ENCODE results near the gene NECAB3. TPM values are rescaled to one million over a fixed set of nuclear protein-coding genes. Genes with fewer than 3 reads are reported as not detected.

NECAB3 gene
- total RNA-seq, 2 donors from 2014 or later, result 16.9 to 29.5 TPM

DNA sequence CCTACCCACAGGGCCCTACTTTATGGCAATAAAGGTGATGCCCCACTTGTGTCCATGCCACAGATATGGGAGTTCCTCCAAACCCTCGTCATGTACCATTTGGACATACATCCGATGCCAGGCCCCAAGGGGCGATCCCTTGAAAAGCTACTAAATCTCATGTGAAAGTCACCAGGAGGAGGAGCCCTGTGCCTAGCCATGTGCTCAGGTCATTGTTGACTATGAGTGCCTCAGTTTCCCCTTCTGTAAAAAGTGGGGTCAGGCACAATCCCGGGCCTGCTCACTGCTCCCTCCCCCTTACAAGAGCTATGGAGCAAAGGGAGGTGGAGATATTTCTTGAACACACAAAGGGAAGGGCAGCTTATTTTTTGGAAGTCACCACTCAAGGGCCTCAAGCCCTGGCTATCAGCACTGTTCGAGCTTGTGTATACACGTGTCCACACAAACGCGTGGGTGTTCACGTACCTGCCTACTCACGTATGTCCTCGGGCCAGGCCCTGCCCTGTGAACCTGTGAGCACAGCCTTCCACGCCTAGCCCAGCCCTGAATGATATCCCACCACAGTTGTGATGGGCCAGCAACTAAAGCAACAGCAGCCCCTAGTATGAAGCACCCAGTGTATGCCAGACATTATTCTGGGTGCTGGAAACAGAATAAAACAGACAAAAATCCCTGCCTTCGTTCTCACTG is 5.6 kb downstream of the NECAB3 start:
- H3K9me3 Mint-ChIP-seq, result no peaks in the 10 kb centered on the region
- peak overlapping the region; percentile 78 for H3K4me3 Mint-ChIP-seq
- peaks cover 24 to 39% of the 10 kb centered on the region in 2 donors for H3K4me1 Mint-ChIP-seq (ENCODE audit: low read depth in 2 of 2)
- DNase-seq (ENCODE audit: low spot score) (no peak), ATAC-seq (no peak)
- no peaks in the 10 kb centered on the region for H3K36me3 Mint-ChIP-seq
- H3K27me3 Mint-ChIP-seq, result no peaks in the 10 kb centered on the region
- H3K27ac Mint-ChIP-seq, result peak overlapping the region in 1 of 2 donors; percentile 33

DNA sequence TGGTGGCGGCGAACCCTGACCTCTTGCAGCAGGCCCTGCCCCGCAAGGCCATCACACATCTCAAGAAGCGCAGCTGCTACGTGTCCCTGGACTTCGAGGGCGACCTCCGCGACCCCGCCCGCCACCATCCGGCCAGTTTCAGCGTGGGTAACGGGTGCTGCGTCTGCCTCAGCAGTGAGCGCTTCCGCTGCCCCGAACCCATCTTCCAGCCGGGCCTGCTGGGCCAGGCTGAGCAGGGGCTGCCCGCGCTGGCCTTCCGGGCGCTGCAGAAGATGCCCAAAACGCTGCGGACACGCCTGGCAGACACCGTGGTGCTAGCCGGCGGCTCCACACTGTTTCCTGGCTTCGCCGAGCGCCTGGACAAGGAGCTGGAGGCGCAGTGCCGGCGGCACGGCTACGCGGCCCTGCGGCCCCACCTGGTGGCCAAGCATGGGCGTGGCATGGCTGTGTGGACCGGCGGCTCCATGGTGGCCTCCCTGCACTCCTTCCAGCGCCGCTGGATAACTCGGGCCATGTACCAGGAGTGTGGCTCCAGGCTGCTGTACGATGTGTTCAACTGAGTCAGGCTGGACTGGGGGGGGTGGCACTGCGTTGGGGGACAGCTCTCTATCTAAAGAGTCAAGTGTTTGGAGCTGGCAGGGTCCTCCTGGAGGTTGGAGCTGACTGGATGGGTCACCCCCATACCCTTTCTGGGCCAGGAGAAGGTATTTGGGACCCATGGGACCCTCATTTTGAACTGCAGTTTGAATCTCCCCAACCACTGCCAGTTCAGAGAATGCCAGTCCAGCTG is 6.4 kb downstream of the NECAB3 start:
- peak overlapping the region; percentile 33 to 47 for H3K27ac Mint-ChIP-seq
- H3K4me1 Mint-ChIP-seq (ENCODE audit: low read depth in 2 of 2), result peaks cover 20 to 34% of the 10 kb centered on the region in 2 donors

GRCh38 chr20:33667245-33667675 is 7.0 kb downstream of the NECAB3 start:
- H3K36me3 Mint-ChIP-seq, result no peaks in the 10 kb centered on the region
- no peaks in the 10 kb centered on the region for H3K9me3 Mint-ChIP-seq
- no peaks in the 10 kb centered on the region for H3K27me3 Mint-ChIP-seq
- DNase-seq (ENCODE audit: low spot score) (no peak), ATAC-seq (peak; percentile 37 to 46)
- peak overlapping the region; percentile 78 for H3K4me3 Mint-ChIP-seq
- peak overlapping the region; percentile 74 to 80 for H3K27ac Mint-ChIP-seq
- peaks cover 22 to 35% of the 10 kb centered on the region in 2 donors for H3K4me1 Mint-ChIP-seq (ENCODE audit: low read depth in 2 of 2)

More for the DNA sequence above, 6.4 kb downstream of the NECAB3 start:
- no peaks in the 10 kb centered on the region for H3K36me3 Mint-ChIP-seq
- ATAC-seq (peak; percentile 69 to 76), DNase-seq (ENCODE audit: low spot score) (peak; percentile 82)
- H3K27me3 Mint-ChIP-seq, result no peaks in the 10 kb centered on the region
- peak overlapping the region; percentile 78 for H3K4me3 Mint-ChIP-seq
- H3K9me3 Mint-ChIP-seq, result no peaks in the 10 kb centered on the region

DNA sequence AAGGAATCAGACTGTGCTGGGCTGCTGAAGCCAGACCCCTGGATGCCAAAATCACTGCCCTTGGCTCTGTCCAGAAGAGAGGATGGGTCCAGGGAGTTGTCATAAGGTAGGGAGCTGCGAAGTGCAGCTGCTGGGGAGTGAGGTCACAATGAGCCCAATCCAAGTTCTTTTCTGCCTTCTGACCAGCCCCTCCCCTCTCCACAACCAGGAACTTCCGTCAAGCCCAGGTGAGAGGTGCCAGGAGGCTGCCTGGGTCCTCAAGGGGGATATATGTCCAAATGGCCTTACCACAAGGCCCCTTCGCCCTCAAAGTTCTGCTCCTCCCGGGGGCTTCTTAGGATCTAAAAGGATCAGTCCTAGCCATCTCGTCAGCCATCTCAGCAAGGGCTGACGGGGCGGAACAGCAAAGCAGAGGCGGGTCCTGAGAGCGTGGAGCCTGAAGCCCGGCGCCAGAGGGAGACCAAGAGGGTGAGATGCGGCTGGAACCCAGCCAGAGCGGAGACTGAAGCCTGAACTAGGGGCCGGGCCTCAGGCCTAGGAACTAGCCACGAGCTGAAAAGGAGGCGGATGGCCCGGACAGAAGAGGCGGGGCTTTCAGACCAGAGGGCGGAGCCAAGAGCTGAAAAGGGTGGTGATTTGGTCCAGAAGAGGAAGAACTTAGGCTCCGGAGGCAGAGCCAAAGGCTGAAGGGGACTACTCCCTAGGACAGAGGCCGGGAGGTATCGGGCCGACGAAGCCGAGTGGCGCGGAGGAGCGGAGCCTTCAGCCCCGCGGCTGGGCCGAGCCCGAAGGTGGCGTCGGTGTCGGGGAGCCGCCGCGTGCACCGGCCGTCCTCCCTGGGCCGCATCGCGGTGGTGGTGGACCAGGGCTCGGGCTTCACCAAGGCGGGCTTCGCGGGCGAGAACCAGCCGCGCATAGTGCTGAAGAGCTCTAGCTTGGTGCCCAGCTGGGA is 7.7 kb downstream of the NECAB3 start, which contains the start of gene ACTL10:
TSS of gene ACTL10 (plus strand) at position 651 of the 952 bp plus-strand sequence. CDS start 555 bp downstream, outside the sequence.
- Mint-ChIP-seq H3K4me1 (ENCODE audit: low read depth in 2 of 2) (peaks cover 22 to 31% of the 10 kb centered on the region in 2 donors), H3K4me3 (peak within 1 kb of the TSS; percentile 93), H3K27ac (peak within 1 kb of the TSS; percentile 80 to 86), H3K36me3 (no peaks in the 10 kb centered on the region), H3K9me3 (no peaks in the 10 kb centered on the region), H3K27me3 (no peaks in the 10 kb centered on the region)
- DNase-seq (ENCODE audit: low spot score) (peak; percentile 92), ATAC-seq (peak; percentile 81 to 87)

GRCh38 chr20:33664762-33665144 is 9.5 kb downstream of the NECAB3 start:
- H3K27ac Mint-ChIP-seq, result peak overlapping the region; percentile 80 to 86
- no peak for DNase-seq (ENCODE audit: low spot score)
- no peaks in the 10 kb centered on the region for H3K36me3 Mint-ChIP-seq
- no peaks in the 10 kb centered on the region for H3K27me3 Mint-ChIP-seq
- no peaks in the 10 kb centered on the region for H3K9me3 Mint-ChIP-seq
- no peak for ATAC-seq
- peak overlapping the region; percentile 87 for H3K4me3 Mint-ChIP-seq
- peaks cover 22 to 30% of the 10 kb centered on the region in 2 donors for H3K4me1 Mint-ChIP-seq (ENCODE audit: low read depth in 2 of 2)

GRCh38 chr20:33664085-33664761 is 10.0 kb downstream of the NECAB3 start:
- ATAC-seq, result no peak
- no peaks in the 10 kb centered on the region for H3K9me3 Mint-ChIP-seq
- no peaks in the 10 kb centered on the region for H3K36me3 Mint-ChIP-seq
- DNase-seq (ENCODE audit: low spot score), result no peak
- H3K4me3 Mint-ChIP-seq, result peak overlapping the region; percentile 87
- H3K27me3 Mint-ChIP-seq, result no peaks in the 10 kb centered on the region
- H3K27ac Mint-ChIP-seq, result peak overlapping the region; percentile 80 to 86
- H3K4me1 Mint-ChIP-seq (ENCODE audit: low read depth in 2 of 2), result peaks cover 22 to 29% of the 10 kb centered on the region in 2 donors

GRCh38 chr20:33663161-33664084 is 10.8 kb downstream of the NECAB3 start:
- Mint-ChIP-seq H3K27ac (peak overlapping the region; percentile 80 to 86), H3K36me3 (no peaks in the 10 kb centered on the region), H3K9me3 (no peaks in the 10 kb centered on the region), H3K4me3 (peak overlapping the region; percentile 87), H3K4me1 (ENCODE audit: low read depth in 2 of 2) (peaks cover 22 to 27% of the 10 kb centered on the region in 2 donors), H3K27me3 (no peaks in the 10 kb centered on the region)
- DNase-seq (ENCODE audit: low spot score), result peak; percentile 92
- peak; percentile 81 to 84 for ATAC-seq

- H3K27ac Mint-ChIP-seq, result peak within 1 kb of the TSS; percentile 62 to 86
- H3K27me3 Mint-ChIP-seq, result no peaks in the 10 kb centered on the region
- DNase-seq (ENCODE audit: low spot score) (no peak), ATAC-seq (no peak)
- no peaks in the 10 kb centered on the region for H3K36me3 Mint-ChIP-seq
- H3K4me3 Mint-ChIP-seq, result peak within 1 kb of the TSS; percentile 87
- no peaks in the 10 kb centered on the region for H3K9me3 Mint-ChIP-seq
- peaks cover 22 to 25% of the 10 kb centered on the region in 2 donors for H3K4me1 Mint-ChIP-seq (ENCODE audit: low read depth in 2 of 2)
Measured at GRCh38 chr20:33662172-33662571, 12.1 kb downstream of the NECAB3 start, which contains the start of gene C20orf144. Gene C20orf144 (plus strand): TSS chr20:33662327. CDS start chr20:33662346, 19 bp downstream.

DNA sequence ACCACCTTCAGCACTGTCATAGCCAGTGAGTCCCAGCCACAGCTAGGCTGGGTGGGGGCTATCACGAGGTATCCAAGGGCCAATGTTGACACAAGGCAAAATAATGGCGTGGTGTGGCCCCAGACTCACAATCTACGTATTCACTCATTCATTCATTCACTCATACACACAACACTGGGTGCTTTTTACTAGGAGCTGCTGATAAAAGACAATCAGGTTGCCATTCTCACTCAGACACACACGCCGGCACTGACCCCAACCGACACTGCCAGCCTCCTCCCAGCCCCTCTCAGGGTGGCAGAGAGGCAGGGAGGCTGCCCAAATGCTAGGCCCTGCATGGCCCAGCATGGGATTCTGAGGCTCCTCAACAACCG is 13.6 kb downstream of the NECAB3 start:
- H3K4me3 Mint-ChIP-seq, result no peak overlapping the region
- DNase-seq (ENCODE audit: low spot score) (no peak), ATAC-seq (no peak)
- H3K9me3 Mint-ChIP-seq, result no peaks in the 10 kb centered on the region
- H3K4me1 Mint-ChIP-seq (ENCODE audit: low read depth in 2 of 2), result peaks cover 16 to 17% of the 10 kb centered on the region in 2 donors
- H3K27ac Mint-ChIP-seq, result no peak overlapping the region
- H3K27me3 Mint-ChIP-seq, result no peaks in the 10 kb centered on the region
- no peaks in the 10 kb centered on the region for H3K36me3 Mint-ChIP-seq

GRCh38 chr20:33660035-33660684 is 14.1 kb downstream of the NECAB3 start:
- Mint-ChIP-seq H3K27me3 (no peaks in the 10 kb centered on the region), H3K4me3 (no peak overlapping the region), H3K36me3 (no peaks in the 10 kb centered on the region), H3K9me3 (no peaks in the 10 kb centered on the region), H3K4me1 (ENCODE audit: low read depth in 2 of 2) (peaks cover 13 to 16% of the 10 kb centered on the region in 2 donors), H3K27ac (no peak overlapping the region)
- no peak for DNase-seq (ENCODE audit: low spot score)
- no peak for ATAC-seq

- Mint-ChIP-seq H3K27ac (no peak overlapping the region), H3K9me3 (no peaks in the 10 kb centered on the region), H3K27me3 (no peaks in the 10 kb centered on the region), H3K36me3 (no peaks in the 10 kb centered on the region), H3K4me3 (no peak overlapping the region), H3K4me1 (ENCODE audit: low read depth in 2 of 2) (peaks cover 6 to 10% of the 10 kb centered on the region in 2 donors)
- ATAC-seq (no peak), DNase-seq (ENCODE audit: low spot score) (no peak)
Measured at GRCh38 chr20:33659341-33660034, 14.7 kb downstream of the NECAB3 start.
